GM12878 (cell line): ENCODE measurements around the gene MIER3.

Experiments used
- ATF7 ChIP-seq: fragments of 450-650 bp; IDR thresholded peaks from 2 replicates; pipeline ENCODE4 v1.6.1; 2016; ENCODE audit warnings: low read depth, mild to moderate bottlenecking
- BMI1 ChIP-seq: fragments of 450-650 bp; IDR thresholded peaks from 2 replicates; pipeline ENCODE4 v1.6.1; 2016; ENCODE audit warnings: mild to moderate bottlenecking, moderate library complexity, borderline replicate concordance
- CTCF ChIP-seq, 3 experiments: IDR thresholded peaks in 2 of 3; conservative IDR thresholded peaks in 1 of 3; 2 replicates each; pipeline ENCODE4 v1.5.1; 2011; ENCODE audit warnings: low read depth in 3 of 3, low read length in 3 of 3, mild to moderate bottlenecking in 3 of 3, control low read depth in 2 of 3, moderate library complexity in 2 of 3, inconsistent platforms in 1 of 3, mixed read lengths in 1 of 3; ENCODE audit not compliant: control insufficient read depth in 2 of 3, insufficient read depth in 1 of 3; ENCODE audit errors: extremely low read depth in 1 of 3
- E2F4 ChIP-seq: IDR thresholded peaks from 2 replicates; pipeline ENCODE4 v1.6.1; 2012; ENCODE audit warnings: low read depth, low read length, improper control_type of control experiment
- EP300 ChIP-seq, 2 experiments: fragments of 150-350 bp in 1 of 2; IDR thresholded peaks; 2 replicates each; pipeline ENCODE4 v1.6.1; 2011 to 2012; ENCODE audit warnings: low read depth in 2 of 2, low read length in 2 of 2, borderline replicate concordance in 1 of 2, improper control_type of control experiment in 1 of 2, inconsistent platforms in 1 of 2; ENCODE audit not compliant: control insufficient read depth in 1 of 2
- HDAC2 ChIP-seq: fragments of 200-600 bp; sonication (generic); IDR thresholded peaks from 2 replicates; pipeline ENCODE4 v1.6.1; 2017
- IRF5 ChIP-seq: fragments of 450-650 bp; IDR thresholded peaks from 2 replicates; pipeline ENCODE4 v1.6.1; 2017; ENCODE audit warnings: borderline replicate concordance
- MAX ChIP-seq: IDR thresholded peaks from 2 replicates; pipeline ENCODE4 v1.6.1; 2012; ENCODE audit warnings: low read depth, low read length, improper control_type of control experiment
- NR2C2 ChIP-seq: IDR thresholded peaks from 2 replicates; pipeline ENCODE4 v1.6.1; 2011; ENCODE audit warnings: borderline replicate concordance, low read depth; ENCODE audit not compliant: control insufficient read depth, insufficient read length
- POLR2AphosphoS5 ChIP-seq: IDR thresholded peaks from 2 replicates; pipeline ENCODE4 v1.6.1; 2011; ENCODE audit warnings: mild to moderate bottlenecking, low read length, inconsistent platforms
- ZNF217 ChIP-seq: fragments of 450-650 bp; IDR thresholded peaks from 2 replicates; pipeline ENCODE4 v1.6.1; 2017; ENCODE audit warnings: antibody characterized with exemption, mild to moderate bottlenecking
- ZNF274 ChIP-seq: IDR thresholded peaks from one replicate; pipeline ENCODE4 v1.8.0; 2011; ENCODE audit not compliant: insufficient read length, insufficient read depth
- TF ChIP-seq, protein P1 (sequence below): fragments of 450-650 bp; IDR thresholded peaks from 2 replicates; pipeline ENCODE4 v1.6.1; 2018; ENCODE audit warnings: mild to moderate bottlenecking, low read depth, moderate library complexity; ENCODE audit not compliant: partially characterized antibody
- TF ChIP-seq, protein P2 (sequence below): IDR thresholded peaks from 2 replicates; pipeline ENCODE4 v1.6.1; 2012; ENCODE audit warnings: low read length, inconsistent platforms

GRCh38 chr5:56909294-56910209 lies 42.4 kb downstream of the MIER3 start, which contains the start of gene SETD9:
- no peak for TF ChIP-seq IRF5
- no peak for TF ChIP-seq HDAC2
- TF ChIP-seq ATF7, result no peak
- TF ChIP-seq EP300 (IDR thresholded peaks at IDR 0.05; ENCODE audit: borderline replicate concordance in 1 of 2, control insufficient read depth in 1 of 2, low read depth in 2 of 2, low read length in 2 of 2), result no peak
- TF ChIP-seq ZNF217, result 0 out of 2 replicates have a peak, but pooled peaks have one; percentile 25
- no peak for TF ChIP-seq BMI1
- TF ChIP-seq NR2C2, result no peak
- no peak for TF ChIP-seq CTCF (IDR thresholded peaks at IDR 0.05 in 2 of 3, conservative IDR thresholded peaks at IDR 0.05 in 1 of 3; ENCODE audit: control insufficient read depth in 2 of 3, extremely low read depth in 1 of 3, insufficient read depth in 1 of 3, low read depth in 3 of 3, low read length in 3 of 3)
- TF ChIP-seq, protein P1, sequence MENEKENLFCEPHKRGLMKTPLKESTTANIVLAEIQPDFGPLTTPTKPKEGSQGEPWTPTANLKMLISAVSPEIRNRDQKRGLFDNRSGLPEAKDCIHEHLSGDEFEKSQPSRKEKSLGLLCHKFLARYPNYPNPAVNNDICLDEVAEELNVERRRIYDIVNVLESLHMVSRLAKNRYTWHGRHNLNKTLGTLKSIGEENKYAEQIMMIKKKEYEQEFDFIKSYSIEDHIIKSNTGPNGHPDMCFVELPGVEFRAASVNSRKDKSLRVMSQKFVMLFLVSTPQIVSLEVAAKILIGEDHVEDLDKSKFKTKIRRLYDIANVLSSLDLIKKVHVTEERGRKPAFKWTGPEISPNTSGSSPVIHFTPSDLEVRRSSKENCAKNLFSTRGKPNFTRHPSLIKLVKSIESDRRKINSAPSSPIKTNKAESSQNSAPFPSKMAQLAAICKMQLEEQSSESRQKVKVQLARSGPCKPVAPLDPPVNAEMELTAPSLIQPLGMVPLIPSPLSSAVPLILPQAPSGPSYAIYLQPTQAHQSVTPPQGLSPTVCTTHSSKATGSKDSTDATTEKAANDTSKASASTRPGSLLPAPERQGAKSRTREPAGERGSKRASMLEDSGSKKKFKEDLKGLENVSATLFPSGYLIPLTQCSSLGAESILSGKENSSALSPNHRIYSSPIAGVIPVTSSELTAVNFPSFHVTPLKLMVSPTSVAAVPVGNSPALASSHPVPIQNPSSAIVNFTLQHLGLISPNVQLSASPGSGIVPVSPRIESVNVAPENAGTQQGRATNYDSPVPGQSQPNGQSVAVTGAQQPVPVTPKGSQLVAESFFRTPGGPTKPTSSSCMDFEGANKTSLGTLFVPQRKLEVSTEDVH, result no peak
- TF ChIP-seq POLR2AphosphoS5, result peak; percentile 94
- TF ChIP-seq, protein P2, sequence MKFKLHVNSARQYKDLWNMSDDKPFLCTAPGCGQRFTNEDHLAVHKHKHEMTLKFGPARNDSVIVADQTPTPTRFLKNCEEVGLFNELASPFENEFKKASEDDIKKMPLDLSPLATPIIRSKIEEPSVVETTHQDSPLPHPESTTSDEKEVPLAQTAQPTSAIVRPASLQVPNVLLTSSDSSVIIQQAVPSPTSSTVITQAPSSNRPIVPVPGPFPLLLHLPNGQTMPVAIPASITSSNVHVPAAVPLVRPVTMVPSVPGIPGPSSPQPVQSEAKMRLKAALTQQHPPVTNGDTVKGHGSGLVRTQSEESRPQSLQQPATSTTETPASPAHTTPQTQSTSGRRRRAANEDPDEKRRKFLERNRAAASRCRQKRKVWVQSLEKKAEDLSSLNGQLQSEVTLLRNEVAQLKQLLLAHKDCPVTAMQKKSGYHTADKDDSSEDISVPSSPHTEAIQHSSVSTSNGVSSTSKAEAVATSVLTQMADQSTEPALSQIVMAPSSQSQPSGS, result no peak
- TF ChIP-seq E2F4, result peak; percentile 22; the same call in 1 of the 2 replicates
- no peak for TF ChIP-seq ZNF274
- peak; percentile 53; the same call in 1 of the 2 replicates for TF ChIP-seq MAX
